CD14-positive monocyte (primary cell): ENCODE measurements around the gene DUSP6. TPM values are rescaled to one million over a fixed set of nuclear protein-coding genes. Genes with fewer than 3 reads are reported as not detected.

Experiments
- DNase-seq, 3 donors: peaks; one replicate each; pipeline ENCODE4 v3.0.0-alpha.2; 2011 to 2022
- H2AFZ ChIP-seq: 2 replicates; pipeline ENCODE4 v1.6.0; 2012; ENCODE audit warnings: mild to moderate bottlenecking, low read depth, low read length, inconsistent platforms; ENCODE audit not compliant: insufficient read depth, poor library complexity, severe bottlenecking
- H3K27ac ChIP-seq, 2 donors: 1 replicate in 1 of 2; 2 replicates in 1 of 2; pipeline ENCODE4 v1.5.1; 2012 to 2013; ENCODE audit warnings: low read length in 2 of 2, control low read depth in 1 of 2, inconsistent platforms in 1 of 2, low read depth in 1 of 2, mild to moderate bottlenecking in 1 of 2
- H3K27me3 ChIP-seq, 2 donors: one replicate each; pipeline versions ENCODE4 v1.6.0 to v1.6.1; 2011 to 2013; ENCODE audit warnings: low read length in 2 of 2; ENCODE audit not compliant: control insufficient read depth in 2 of 2, insufficient read depth in 2 of 2
- H3K36me3 ChIP-seq, 2 donors: replicated peaks in 1 of 2; 1 replicate in 1 of 2; 2 replicates in 1 of 2; pipeline versions ENCODE4 v1.5.1 to v1.6.1; 2012 to 2013; ENCODE audit warnings: low read length in 2 of 2, control low read depth in 1 of 2, inconsistent platforms in 1 of 2, mild to moderate bottlenecking in 1 of 2; ENCODE audit not compliant: insufficient read depth in 2 of 2, control insufficient read depth in 1 of 2
- H3K4me1 ChIP-seq, 2 donors: 1 replicate in 1 of 2; 2 replicates in 1 of 2; pipeline versions ENCODE4 v1.5.1 to v1.6.1; 2012 to 2013; ENCODE audit warnings: low read length in 2 of 2, control low read depth in 1 of 2, inconsistent platforms in 1 of 2, mild to moderate bottlenecking in 1 of 2, moderate library complexity in 1 of 2; ENCODE audit not compliant: insufficient read depth in 2 of 2, control insufficient read depth in 1 of 2
- H3K4me2 ChIP-seq: replicated peaks from 2 replicates; pipeline ENCODE3; 2012; ENCODE audit warnings: low read length, moderate library complexity, mild to moderate bottlenecking; ENCODE audit not compliant: poor library complexity, severe bottlenecking; ENCODE audit errors: extremely low read depth
- H3K4me3 ChIP-seq, 3 experiments: fragments of 200-600 bp in 1 of 3; sonication (generic) in 1 of 3; replicated peaks in 1 of 3; 1 replicate in 2 of 3; 2 replicates in 1 of 3; pipeline ENCODE4 v1.5.1; 2011 to 2013; ENCODE audit warnings: low read length in 3 of 3, mild to moderate bottlenecking in 3 of 3, control low read depth in 2 of 3, low read depth in 2 of 3, inconsistent platforms in 1 of 3, moderate library complexity in 1 of 3
- H3K79me2 ChIP-seq: 2 replicates; pipeline ENCODE4 v1.6.0; 2012; ENCODE audit warnings: mild to moderate bottlenecking, control low read depth, inconsistent platforms, low read length, moderate library complexity; ENCODE audit not compliant: insufficient read depth
- H3K9ac ChIP-seq: 2 replicates; pipeline ENCODE4 v1.6.0; 2017; ENCODE audit warnings: low read length, mild to moderate bottlenecking; ENCODE audit not compliant: insufficient read depth, poor library complexity, severe bottlenecking
- H3K9me3 ChIP-seq, 2 donors: replicated peaks in 1 of 2; 1 replicate in 1 of 2; 2 replicates in 1 of 2; pipeline versions ENCODE4 v1.5.1 to v1.6.1; 2012 to 2013; ENCODE audit warnings: low read length in 2 of 2, control low read depth in 1 of 2; ENCODE audit not compliant: control insufficient read depth in 1 of 2, insufficient read depth in 1 of 2
- H4K20me1 ChIP-seq: 2 replicates; pipeline ENCODE4 v1.6.0; 2012; ENCODE audit warnings: mild to moderate bottlenecking, low read length, control low read depth, moderate library complexity; ENCODE audit not compliant: insufficient read depth
- H3K27ac Mint-ChIP-seq, 7 donors: one replicate each; pipeline ENCODE4 v1.8.0; 2020; ENCODE audit warnings: mild to moderate bottlenecking in 7 of 7, mixed read lengths in 7 of 7, moderate library complexity in 6 of 7, inconsistent platforms in 2 of 7
- H3K27me3 Mint-ChIP-seq, 3 donors: one replicate each; pipeline ENCODE4 v1.8.0; 2021 to 2022; ENCODE audit warnings: low read depth in 3 of 3, mild to moderate bottlenecking in 3 of 3, mixed read lengths in 3 of 3, moderate library complexity in 3 of 3, inconsistent platforms in 1 of 3
- H3K36me3 Mint-ChIP-seq, 2 donors: one replicate each; pipeline ENCODE4 v1.8.0; 2020; ENCODE audit warnings: mixed read lengths in 2 of 2, inconsistent platforms in 1 of 2, mild to moderate bottlenecking in 1 of 2
- H3K4me1 Mint-ChIP-seq: one replicate; pipeline ENCODE4 v1.8.0; 2020; ENCODE audit warnings: mild to moderate bottlenecking, mixed read lengths
- H3K4me3 Mint-ChIP-seq, 2 donors: one replicate each; pipeline ENCODE4 v1.8.0; 2020; ENCODE audit warnings: mild to moderate bottlenecking in 2 of 2, mixed read lengths in 2 of 2, moderate library complexity in 1 of 2
- H3K9me3 Mint-ChIP-seq, 7 donors: one replicate each; pipeline ENCODE4 v1.8.0; 2020 to 2022; ENCODE audit warnings: mixed read lengths in 7 of 7, mild to moderate bottlenecking in 6 of 7, moderate library complexity in 6 of 7, inconsistent platforms in 2 of 7
- CTCF ChIP-seq: fragments of 200-600 bp; IDR thresholded peaks from one replicate; pipeline ENCODE4 v1.8.0; 2022; ENCODE audit warnings: antibody characterized with exemption, mild to moderate bottlenecking
- WGBS: methylation state at CpG from one replicate; pipeline ENCODE4 v1.1.5; 2013; ENCODE audit warnings: missing lambda C conversion rate; ENCODE audit not compliant: insufficient coverage; 5-methylcytosine and 5-hydroxymethylcytosine counted together
- intact Hi-C, 2 donors: fragments of 100-400 bp; cut with micrococcal nuclease; formaldehyde crosslinking; loops; one replicate each; pipeline versions ENCODE4 v1.15.0 to v1.15.1; 2023
- polyA plus RNA-seq, 3 donors: library from polyadenylated mRNA; depleted of rRNA in 1 of 3; unstranded in 2 of 3; stranded (reverse) in 1 of 3; fragments of 300-500 nt in 2 of 3; fragments of >200 nt in 1 of 3; fragmentation: Illumina TruSeq in 2 of 3; gene quantifications; 1 replicate in 2 of 3; 2 replicates in 1 of 3; pipeline ENCODE4 v1.2.3, GENCODE V29; 2012 to 2021

Gene DUSP6
- polyA plus RNA-seq, 3 donors = 195 to 880 (median 653) TPM

GRCh38 chr12:89379839-89380467, 27.7 kb upstream of the DUSP6 start:
- H3K27ac Mint-ChIP-seq = no peak overlapping the region
- H3K4me3 Mint-ChIP-seq = no peak overlapping the region
- Histone ChIP-seq H3K27me3 (no peaks in the 10 kb centered on the region), H3K27ac (no peak overlapping the region), H3K4me2 (no peak overlapping the region), H3K9ac (no peak overlapping the region), H3K36me3 (no peaks in the 10 kb centered on the region), H3K9me3 (no peaks in the 10 kb centered on the region), H3K4me1 (peaks cover 42 to 43% of the 10 kb centered on the region in 2 donors), H3K4me3 (no peak overlapping the region), H4K20me1 (no peaks in the 10 kb centered on the region), H3K79me2 (no peaks in the 10 kb centered on the region), H2AFZ (no peak overlapping the region)
- intact Hi-C loops = no loop called here
- peaks cover 0 to 2% (median 0%) of the 10 kb centered on the region in 7 donors for H3K9me3 Mint-ChIP-seq
- WGBS = no CpG with 5 or more reads among the region's 5 CpGs
- DNase-seq = no peak
- peaks cover 0 to 6% (median 0%) of the 10 kb centered on the region in 3 donors for H3K27me3 Mint-ChIP-seq
- H3K36me3 Mint-ChIP-seq = no peaks in the 10 kb centered on the region
- TF ChIP-seq CTCF = no peak
- peaks cover 46% of the 10 kb centered on the region for H3K4me1 Mint-ChIP-seq

GRCh38 chr12:89379148-89379838, 27.0 kb upstream of the DUSP6 start:
- Histone ChIP-seq H4K20me1 (no peaks in the 10 kb centered on the region), H3K9ac (no peak overlapping the region), H3K79me2 (no peaks in the 10 kb centered on the region), H2AFZ (no peak overlapping the region), H3K9me3 (no peaks in the 10 kb centered on the region), H3K36me3 (no peaks in the 10 kb centered on the region), H3K27ac (no peak overlapping the region), H3K4me3 (no peak overlapping the region), H3K27me3 (no peaks in the 10 kb centered on the region), H3K4me2 (no peak overlapping the region), H3K4me1 (peaks cover 36% of the 10 kb centered on the region in 2 donors)
- no peaks in the 10 kb centered on the region for H3K36me3 Mint-ChIP-seq
- H3K27ac Mint-ChIP-seq = peak overlapping the region in 1 of 7 donors; percentile 35
- no peak for TF ChIP-seq CTCF
- intact Hi-C loops = no loop called here
- H3K4me3 Mint-ChIP-seq = no peak overlapping the region
- 100% methylated on average over 1 of the region's 6 CpGs for WGBS
- peaks cover 0 to 2% (median 0%) of the 10 kb centered on the region in 7 donors for H3K9me3 Mint-ChIP-seq
- H3K27me3 Mint-ChIP-seq = peaks cover 0 to 6% (median 0%) of the 10 kb centered on the region in 3 donors
- peaks cover 42% of the 10 kb centered on the region for H3K4me1 Mint-ChIP-seq
- no peak for DNase-seq
